ENCODE measurements around the gene ATP6V0C. TPM values are rescaled to one million over a fixed set of nuclear protein-coding genes. Genes with fewer than 3 reads are reported as not detected.
A peak's percentile ranks its signal among the peaks of the same experiment; 100 is the strongest.

The ATP6V0C gene
- total RNA-seq, 2 experiments from 2014 or later: 111 to 115 TPM

- Mint-ChIP-seq H3K9me3 (no peaks in the 10 kb centered on the region), H3K27ac (no peak overlapping the region), H3K4me1 (ENCODE audit: low read depth) (peaks cover 13% of the 10 kb centered on the region), H3K27me3 (no peaks in the 10 kb centered on the region), H3K4me3 (no peak overlapping the region), H3K36me3 (no peaks in the 10 kb centered on the region)
- intact Hi-C loops (cut with micrococcal nuclease): loop anchor here (2.0 kb wide), 1 partner anchor 53 kb away; no protein-coding TSS in a partner anchor
- ChIA-PET POLR2A (interaction anchor here (1.0 kb wide), 1 partner anchor 25 kb away, joined by 3 read pairs; no protein-coding TSS in a partner anchor), CTCF (interaction anchor here (1.4 to 2.4 kb wide), 3 partner anchors 11 to 15 kb away, joined by 3 to 14 read pairs (median 8); partner anchors contain the start of gene TBC1D24)
- no peak for DNase-seq
These were observed 27.8 kb upstream of the ATP6V0C start for GRCh38 chr16:2485811-2486507.

GRCh38 chr16:2486645-2487516 is 26.9 kb upstream of the ATP6V0C start:
- DNase-seq: peak; percentile 89
- Mint-ChIP-seq H3K27me3 (no peaks in the 10 kb centered on the region), H3K27ac (peak overlapping the region; percentile 38), H3K4me1 (ENCODE audit: low read depth) (peaks cover 13% of the 10 kb centered on the region), H3K36me3 (no peaks in the 10 kb centered on the region), H3K4me3 (peak overlapping the region; percentile 41), H3K9me3 (no peaks in the 10 kb centered on the region)
- ChIA-PET CTCF (interaction anchor here (0.7 to 2.4 kb wide), 5 partner anchors 12 to 144 kb away, joined by 3 to 14 read pairs (median 3); partner anchors contain the start of genes TBC1D24 and TEDC2), POLR2A (no interaction called here)
- intact Hi-C loops (cut with micrococcal nuclease): loop anchor here (1.0 to 2.0 kb wide), 2 partner anchors 54 to 147 kb away; partner anchors contain the start of gene ABCA3

GRCh38 chr16:2487517-2487842 is 26.3 kb upstream of the ATP6V0C start:
- Mint-ChIP-seq H3K9me3 (no peaks in the 10 kb centered on the region), H3K36me3 (no peaks in the 10 kb centered on the region), H3K4me3 (peak overlapping the region; percentile 41), H3K27me3 (no peaks in the 10 kb centered on the region), H3K4me1 (ENCODE audit: low read depth) (peaks cover 13% of the 10 kb centered on the region), H3K27ac (peak overlapping the region; percentile 38)
- DNase-seq: no peak
- ChIA-PET POLR2A (no interaction called here), CTCF (interaction anchor here (0.9 to 2.4 kb wide), 4 partner anchors 13 to 236 kb away, joined by 3 to 14 read pairs (median 6); partner anchors contain the start of genes ECI1, TBC1D24 and TEDC2)
- intact Hi-C loops (cut with micrococcal nuclease): loop anchor here (1.0 to 2.0 kb wide), 2 partner anchors 55 to 147 kb away; partner anchors contain the start of gene ABCA3

GRCh38 chr16:2487903-2488531 is 25.7 kb upstream of the ATP6V0C start:
- Mint-ChIP-seq H3K27ac (no peak overlapping the region), H3K4me1 (ENCODE audit: low read depth) (peaks cover 13% of the 10 kb centered on the region), H3K27me3 (no peaks in the 10 kb centered on the region), H3K36me3 (no peaks in the 10 kb centered on the region), H3K9me3 (no peaks in the 10 kb centered on the region), H3K4me3 (no peak overlapping the region)
- intact Hi-C loops (cut with micrococcal nuclease): loop anchor here (1.0 to 2.0 kb wide), 2 partner anchors 55 to 148 kb away; partner anchors contain the start of gene ABCA3
- CTCF ChIA-PET: interaction anchor here (0.9 to 2.4 kb wide), 3 partner anchors 13 to 236 kb away, joined by 3 to 14 read pairs (median 8); partner anchors contain the start of genes ECI1 and TBC1D24
- POLR2A ChIA-PET: no interaction called here
- DNase-seq: no peak

- DNase-seq: no peak
- ChIA-PET CTCF (no interaction called here), POLR2A (no interaction called here)
- Mint-ChIP-seq H3K27me3 (no peaks in the 10 kb centered on the region), H3K36me3 (no peaks in the 10 kb centered on the region), H3K27ac (no peak overlapping the region), H3K4me3 (no peak overlapping the region), H3K4me1 (ENCODE audit: low read depth) (peaks cover 13% of the 10 kb centered on the region), H3K9me3 (no peaks in the 10 kb centered on the region)
- intact Hi-C loops (cut with micrococcal nuclease): no loop called here
These were observed 24.2 kb upstream of the ATP6V0C start for GRCh38 chr16:2489581-2489980.

- Mint-ChIP-seq H3K9me3 (no peaks in the 10 kb centered on the region), H3K27me3 (no peaks in the 10 kb centered on the region), H3K27ac (no peak overlapping the region), H3K36me3 (no peaks in the 10 kb centered on the region), H3K4me3 (no peak overlapping the region), H3K4me1 (ENCODE audit: low read depth) (peaks cover 13% of the 10 kb centered on the region)
- ChIA-PET CTCF (no interaction called here), POLR2A (no interaction called here)
- DNase-seq: no peak
- intact Hi-C loops (cut with micrococcal nuclease): no loop called here
These were observed 23.3 kb upstream of the ATP6V0C start for GRCh38 chr16:2490190-2491105.

- POLR2A ChIA-PET: no interaction called here
- CTCF ChIA-PET: interaction anchor here (1.5 kb wide), 1 partner anchor 9 kb away, joined by 6 read pairs; no protein-coding TSS in a partner anchor
- H3K9me3 Mint-ChIP-seq: no peaks in the 10 kb centered on the region
- no peaks in the 10 kb centered on the region for H3K36me3 Mint-ChIP-seq
- H3K27ac Mint-ChIP-seq: no peak overlapping the region
- no peak overlapping the region for H3K4me3 Mint-ChIP-seq
- peaks cover 4% of the 10 kb centered on the region for H3K4me1 Mint-ChIP-seq (ENCODE audit: low read depth)
- DNase-seq: no peak
- no peaks in the 10 kb centered on the region for H3K27me3 Mint-ChIP-seq
- intact Hi-C loops (cut with micrococcal nuclease): no loop called here
These were observed 21.5 kb upstream of the ATP6V0C start for GRCh38 chr16:2492292-2492691.

GRCh38 chr16:2493605-2494004 is 20.1 kb upstream of the ATP6V0C start:
- Mint-ChIP-seq H3K36me3 (no peaks in the 10 kb centered on the region), H3K4me3 (no peak overlapping the region), H3K9me3 (no peaks in the 10 kb centered on the region), H3K4me1 (ENCODE audit: low read depth) (no peaks in the 10 kb centered on the region), H3K27ac (no peak overlapping the region), H3K27me3 (no peaks in the 10 kb centered on the region)
- no peak for DNase-seq
- POLR2A ChIA-PET: no interaction called here
- CTCF ChIA-PET: interaction anchor here (1.6 kb wide), 1 partner anchor 353 kb away, joined by 3 read pairs; no protein-coding TSS in a partner anchor
- intact Hi-C loops (cut with micrococcal nuclease): no loop called here

- no peak overlapping the region for H3K27ac Mint-ChIP-seq
These were observed 19.1 kb upstream of the ATP6V0C start for GRCh38 chr16:2494616-2495015.

GRCh38 chr16:2495041-2495440 is 18.7 kb upstream of the ATP6V0C start:
- ChIA-PET POLR2A (no interaction called here), CTCF (interaction anchor here (1.6 kb wide), 1 partner anchor 355 kb away, joined by 3 read pairs; no protein-coding TSS in a partner anchor)
- Mint-ChIP-seq H3K4me1 (ENCODE audit: low read depth) (no peaks in the 10 kb centered on the region), H3K9me3 (no peaks in the 10 kb centered on the region), H3K27ac (no peak overlapping the region), H3K4me3 (no peak overlapping the region), H3K27me3 (no peaks in the 10 kb centered on the region), H3K36me3 (no peaks in the 10 kb centered on the region)
- intact Hi-C loops (cut with micrococcal nuclease): no loop called here
- DNase-seq: no peak

More at GRCh38 chr16:2494616-2495015, 19.1 kb upstream of the ATP6V0C start:
- Mint-ChIP-seq H3K9me3 (no peaks in the 10 kb centered on the region), H3K36me3 (no peaks in the 10 kb centered on the region), H3K4me1 (ENCODE audit: low read depth) (no peaks in the 10 kb centered on the region), H3K27me3 (no peaks in the 10 kb centered on the region), H3K4me3 (no peak overlapping the region)
- ChIA-PET POLR2A (no interaction called here), CTCF (interaction anchor here (1.6 kb wide), 1 partner anchor 354 kb away, joined by 3 read pairs; no protein-coding TSS in a partner anchor)
- no peak for DNase-seq
- intact Hi-C loops (cut with micrococcal nuclease): no loop called here

Data from activated CD4-positive, alpha-beta memory T cell treated with anti-CD3 and anti-CD28 coated beads for 36 hours (primary cell).